ENCODE measurements around the gene OAF. TPM values are rescaled to one million over a fixed set of nuclear protein-coding genes. Genes with fewer than 3 reads are reported as not detected.

OAF gene
- total and polyA plus RNA-seq, 2 of the 8 experiments (the other 6 are each of a cell fraction or from before 2014, with no cell fraction given), result 1.3 to 1.5 TPM

- no peak for TF ChIP-seq CHD1 (IDR thresholded peaks at IDR 0.05; ENCODE audit: low read depth, low read length)
Measured at GRCh38 chr11:120192831-120193625, 17.8 kb upstream of the OAF start (continued).

Measured in H1 (cell line).